Measurements from ENCODE around the gene EXOC7. TPM values are rescaled to one million over a fixed set of nuclear protein-coding genes. Genes with fewer than 3 reads are reported as not detected.

Gene EXOC7
- total and polyA plus RNA-seq, 2 of the 8 experiments (the other 6 are each of a cell fraction or from before 2014, with no cell fraction given): 77.1 to 92.6 TPM

DNA sequence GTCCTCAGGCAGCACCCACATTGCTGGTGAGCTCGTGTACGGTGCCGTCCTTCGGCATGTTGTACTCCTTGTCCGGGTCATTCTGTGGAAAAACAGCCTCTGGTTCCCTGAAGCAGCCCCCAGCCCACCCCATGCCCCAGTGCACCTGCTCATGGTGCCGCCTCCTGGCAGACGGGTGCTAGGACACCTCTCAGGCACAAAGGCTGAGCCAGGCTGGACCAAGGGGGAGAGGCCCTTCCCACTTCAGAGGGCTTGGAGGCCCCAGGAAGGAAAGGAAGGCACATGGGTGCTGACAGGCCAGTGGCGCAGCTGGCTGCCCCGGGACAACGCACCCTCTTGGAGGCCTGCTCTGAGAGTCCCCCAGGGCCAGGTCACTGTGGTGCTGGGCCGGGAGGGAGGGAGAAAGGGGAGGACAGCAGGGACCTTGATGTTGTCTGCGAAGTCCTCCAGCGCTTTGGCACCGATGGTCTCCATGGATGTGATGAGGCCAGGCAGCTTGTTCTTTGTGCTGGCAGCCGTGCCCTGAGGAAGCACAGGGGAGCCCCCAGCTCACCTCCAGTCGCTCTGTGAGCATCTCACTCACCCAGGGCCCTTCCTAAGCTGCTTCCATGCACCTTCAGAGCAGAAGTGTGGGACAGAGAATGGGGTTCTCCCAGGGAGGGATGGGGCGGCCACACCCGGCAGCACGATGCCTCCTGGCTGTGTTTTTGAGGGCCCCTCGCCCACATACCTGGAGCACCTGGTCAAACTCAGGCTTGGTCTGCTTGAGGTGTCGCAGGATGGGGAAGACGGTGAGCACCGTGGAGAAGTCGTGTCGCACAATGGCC, 15.3 kb downstream of the EXOC7 start:
- CTCF ChIA-PET (ENCODE audit: partially characterized antibody): interaction anchor here (0.6 to 3.5 kb wide), 15 partner anchors 8 to 280 kb away, joined by 3 to 14 read pairs (median 3); no protein-coding TSS in a partner anchor
- no peak for FAIRE-seq
- Histone ChIP-seq H3K4ac (replicated peaks; ENCODE audit: insufficient read length, low read depth, low read length) (no peak overlapping the region), H4K20me1 (replicated peaks in 1 of 2; ENCODE audit: control insufficient read depth in 1 of 2, insufficient read depth in 2 of 2, low read length in 2 of 2) (peaks cover 2 to 9% of the 10 kb centered on the region in 2 experiments), H3K4me3 (ENCODE audit: extremely low read depth in 1 of 4, insufficient read depth in 2 of 4, low read depth in 3 of 4, low read length in 4 of 4) (no peak overlapping the region), H2BK120ac (replicated peaks; ENCODE audit: low read depth, low read length) (no peak overlapping the region), H3K9me3 (ENCODE audit: insufficient read depth in 2 of 2, low read depth in 1 of 2, low read length in 1 of 2) (no peaks in the 10 kb centered on the region), H4K5ac (ENCODE audit: insufficient read length, low read depth, low read length) (no peak overlapping the region), H3K4me1 (replicated peaks in 1 of 4; ENCODE audit: control insufficient read depth in 3 of 4, insufficient read depth in 4 of 4, low read length in 3 of 4) (no peaks in the 10 kb centered on the region), H3K9ac (replicated peaks in 1 of 4; ENCODE audit: extremely low read depth in 1 of 4, low read depth in 3 of 4, low read length in 3 of 4) (no peak overlapping the region), H3K14ac (ENCODE audit: insufficient read length) (no peak overlapping the region), H3K79me1 (ENCODE audit: low read depth, low read length) (no peaks in the 10 kb centered on the region; the same call in 1 of the 2 replicates), H2BK12ac (ENCODE audit: low read depth, low read length) (no peak overlapping the region), H3K27ac (ENCODE audit: low read depth, low read length) (no peak overlapping the region), H2BK5ac (ENCODE audit: low read depth, low read length) (no peak overlapping the region), H3K23me2 (ENCODE audit: low read depth, low read length) (no peaks in the 10 kb centered on the region), H2AK5ac (ENCODE audit: low read depth, low read length) (no peak overlapping the region), H3K18ac (ENCODE audit: extremely low read depth, low read length) (no peak overlapping the region), H2BK20ac (ENCODE audit: low read length) (no peak overlapping the region), H3K79me2 (ENCODE audit: control insufficient read depth in 1 of 2, insufficient read depth in 2 of 2, low read length in 2 of 2) (no peaks in the 10 kb centered on the region), H2BK15ac (ENCODE audit: low read length) (no peak overlapping the region), H4K91ac (replicated peaks; ENCODE audit: insufficient read length, low read length) (no peak overlapping the region), H3K36me3 (ENCODE audit: control insufficient read depth in 2 of 4, insufficient read depth in 4 of 4, low read length in 3 of 4) (peaks cover 26 to 63% (median 50%) of the 10 kb centered on the region in 4 experiments), H4K8ac (ENCODE audit: extremely low read depth, insufficient read depth, low read length) (no peak overlapping the region), H3K4me2 (ENCODE audit: insufficient read depth in 1 of 2, low read depth in 2 of 2, low read length in 2 of 2) (no peak overlapping the region), H2AFZ (ENCODE audit: low read length) (no peak overlapping the region), H3K56ac (replicated peaks; ENCODE audit: insufficient read length, low read depth, low read length) (no peak overlapping the region), H3K23ac (ENCODE audit: insufficient read length) (no peak overlapping the region), H3K27me3 (replicated peaks in 1 of 4; ENCODE audit: control insufficient read depth in 3 of 4, extremely low read depth in 1 of 4, insufficient read depth in 3 of 4, low read length in 3 of 4) (no peaks in the 10 kb centered on the region)
- peak in 1 of 2 experiments; percentile 72 for DNase-seq (ENCODE audit: low read depth in 1 of 2, low spot score in 2 of 2)
- TF ChIP-seq RAD21 (IDR thresholded peaks at IDR 0.05 in 1 of 2, conservative IDR thresholded peaks at IDR 0.05 in 1 of 2; ENCODE audit: low read depth in 2 of 2, low read length in 2 of 2) (peak; percentile 40 to 56), ATF2 (IDR thresholded peaks at IDR 0.05; ENCODE audit: low read length) (no peak)
- TF ChIP-seq, protein P1, sequence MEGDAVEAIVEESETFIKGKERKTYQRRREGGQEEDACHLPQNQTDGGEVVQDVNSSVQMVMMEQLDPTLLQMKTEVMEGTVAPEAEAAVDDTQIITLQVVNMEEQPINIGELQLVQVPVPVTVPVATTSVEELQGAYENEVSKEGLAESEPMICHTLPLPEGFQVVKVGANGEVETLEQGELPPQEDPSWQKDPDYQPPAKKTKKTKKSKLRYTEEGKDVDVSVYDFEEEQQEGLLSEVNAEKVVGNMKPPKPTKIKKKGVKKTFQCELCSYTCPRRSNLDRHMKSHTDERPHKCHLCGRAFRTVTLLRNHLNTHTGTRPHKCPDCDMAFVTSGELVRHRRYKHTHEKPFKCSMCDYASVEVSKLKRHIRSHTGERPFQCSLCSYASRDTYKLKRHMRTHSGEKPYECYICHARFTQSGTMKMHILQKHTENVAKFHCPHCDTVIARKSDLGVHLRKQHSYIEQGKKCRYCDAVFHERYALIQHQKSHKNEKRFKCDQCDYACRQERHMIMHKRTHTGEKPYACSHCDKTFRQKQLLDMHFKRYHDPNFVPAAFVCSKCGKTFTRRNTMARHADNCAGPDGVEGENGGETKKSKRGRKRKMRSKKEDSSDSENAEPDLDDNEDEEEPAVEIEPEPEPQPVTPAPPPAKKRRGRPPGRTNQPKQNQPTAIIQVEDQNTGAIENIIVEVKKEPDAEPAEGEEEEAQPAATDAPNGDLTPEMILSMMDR (IDR thresholded peaks at IDR 0.05; ENCODE audit: control extremely low read depth in 1 of 3, insufficient read depth in 1 of 3, low read depth in 1 of 3, low read length in 3 of 3): peak; percentile 60 to 74 (median 63)
- 90% methylated on average over 15 of the region's 25 CpGs; no CpG with 5 or more reads in 1 of the 2 experiments for WGBS, 2 experiments (ENCODE audit: extremely low coverage in 1 of 2, insufficient coverage in 1 of 2, insufficient read length in 1 of 2, insufficient replicate concordance in 2 of 2, low coverage in 1 of 2, low lambda C conversion rate in 2 of 2, missing lambda C conversion rate in 1 of 2)
- POLR2A ChIA-PET (ENCODE audit: partially characterized antibody): interaction anchor here (1.1 to 3.3 kb wide), 5 partner anchors 9 to 38 kb away, joined by 4 to 28 read pairs (median 5); partner anchors contain the start of genes EXOC7 and ZACN

All from H1 (cell line).